Suprapubic skin (tissue), 4 donors: Measurements from ENCODE around the gene PLCB1. TPM values are rescaled to one million over a fixed set of nuclear protein-coding genes. Genes with fewer than 3 reads are reported as not detected.

Experiments
- DNase-seq, 2 donors: peaks; one replicate each; pipeline ENCODE4 v3.0.0-alpha.2; 2019; ENCODE audit warnings: low spot score in 2 of 2
- H3K27ac ChIP-seq: fragments of 200-600 bp; sonication (generic); one replicate; pipeline ENCODE4 v1.5.1; 2019
- H3K27me3 ChIP-seq: fragments of 200-600 bp; sonication (generic); one replicate; pipeline ENCODE4 v1.5.1; 2019
- H3K36me3 ChIP-seq: fragments of 200-600 bp; sonication (generic); one replicate; pipeline ENCODE4 v1.5.1; 2019
- H3K4me1 ChIP-seq: fragments of 200-600 bp; sonication (generic); one replicate; pipeline ENCODE4 v1.5.1; 2019
- H3K4me3 ChIP-seq: fragments of 200-600 bp; sonication (generic); one replicate; pipeline ENCODE4 v1.5.1; 2019; ENCODE audit warnings: mild to moderate bottlenecking
- H3K9me3 ChIP-seq: fragments of 200-600 bp; sonication (generic); one replicate; pipeline ENCODE4 v1.5.1; 2019
- EP300 ChIP-seq: sonication (generic); formaldehyde crosslinking; IDR thresholded peaks from one replicate; pipeline ENCODE4 v1.6.1; 2017; ENCODE audit warnings: antibody characterized with exemption
- POLR2A ChIP-seq, 2 donors: fragments of 450-650 bp; IDR thresholded peaks; one replicate each; pipeline ENCODE4 v1.6.1; 2017; ENCODE audit warnings: antibody characterized with exemption in 2 of 2, mild to moderate bottlenecking in 2 of 2, moderate library complexity in 2 of 2
- POLR2AphosphoS5 ChIP-seq, 3 donors: sonication (generic); formaldehyde crosslinking; IDR thresholded peaks; one replicate each; pipeline ENCODE4 v1.6.1; 2017; ENCODE audit warnings: antibody characterized with exemption in 3 of 3
- WGBS: methylation state at CpG from one replicate; pipeline ENCODE4 v1.1.5; 2018; 5-methylcytosine and 5-hydroxymethylcytosine counted together
- total RNA-seq, 4 donors: library from RNA; depleted of rRNA; stranded (reverse); fragments of >200 nt; gene quantifications; one replicate each; pipeline ENCODE4 v1.1.0, GENCODE V29; 2016
- TF ChIP-seq, protein P1 (sequence below), 2 donors: fragments of 200-600 bp in 1 of 2; fragments of 450-650 bp in 1 of 2; sonication (generic) in 1 of 2; IDR thresholded peaks; one replicate each; pipeline ENCODE4 v1.5.1; 2016 to 2019; ENCODE audit warnings: antibody characterized with exemption in 2 of 2, mild to moderate bottlenecking in 1 of 2, moderate library complexity in 1 of 2

PLCB1 gene
- total RNA-seq, 4 donors from 2014 or later = 3.9 to 15.6 (median 6.7) TPM

DNA sequence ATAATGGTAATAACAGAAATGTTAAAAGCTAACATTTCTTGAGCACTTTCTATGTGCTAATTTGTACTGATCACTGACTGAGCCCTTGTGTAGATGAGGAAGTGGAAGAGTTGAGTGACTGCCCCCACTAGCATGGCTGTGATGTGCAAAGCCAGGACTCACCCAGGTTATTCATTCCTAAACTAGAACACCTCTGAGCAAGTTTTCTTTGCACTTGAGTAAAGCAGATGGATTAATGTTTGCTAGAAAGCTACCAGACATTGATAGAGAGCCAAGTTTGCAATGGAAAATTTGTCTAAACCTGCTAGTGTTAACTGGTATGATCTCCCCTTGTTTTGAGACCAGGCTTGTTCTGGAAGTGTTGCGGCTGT, 469.5 kb downstream of the PLCB1 start:
- no peaks in the 10 kb centered on the region for H3K27me3 ChIP-seq
- DNase-seq = no peak

DNA sequence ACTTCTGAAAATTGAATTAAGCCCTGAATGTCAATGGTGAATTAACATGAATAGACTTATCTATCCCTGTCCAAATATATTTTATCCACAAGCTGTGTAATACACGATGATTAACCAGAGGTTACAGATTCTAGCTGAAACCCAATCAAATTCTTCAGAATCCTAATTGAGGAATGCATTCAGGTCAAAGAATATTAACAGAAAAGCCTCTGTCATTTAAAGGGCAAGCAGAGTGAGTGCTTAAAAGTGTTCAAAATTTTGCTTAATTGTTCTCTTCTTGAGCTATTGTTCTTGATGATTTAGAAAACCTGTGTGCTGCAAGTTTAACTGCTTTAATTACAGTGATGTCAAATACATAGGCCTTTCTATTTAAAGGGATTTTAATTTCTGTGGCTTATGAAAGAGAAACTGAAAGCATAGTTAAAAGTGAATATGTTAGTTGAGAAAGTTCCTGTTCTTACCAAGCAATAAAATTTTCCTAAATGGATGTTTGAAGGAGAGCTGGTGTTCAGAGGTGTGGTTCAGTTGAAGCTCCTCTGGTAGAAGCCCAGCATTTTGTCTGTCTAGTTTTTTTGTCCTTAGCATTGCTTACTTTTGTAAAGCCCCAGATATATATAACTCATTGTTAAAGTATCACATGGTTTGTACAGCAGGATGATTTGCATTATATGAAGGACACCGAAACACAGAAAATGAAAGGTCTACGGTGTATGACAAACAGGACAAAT, 470.5 kb downstream of the PLCB1 start:
- 67% methylated on average over 3 of the region's 3 CpGs for WGBS
- Histone ChIP-seq H3K27ac (no peak overlapping the region), H3K4me3 (no peak overlapping the region), H3K9me3 (no peaks in the 10 kb centered on the region), H3K36me3 (no peaks in the 10 kb centered on the region), H3K4me1 (no peaks in the 10 kb centered on the region), H3K27me3 (no peaks in the 10 kb centered on the region)
- TF ChIP-seq POLR2AphosphoS5 (IDR thresholded peaks at IDR 0.05) (no peak), POLR2A (IDR thresholded peaks at IDR 0.05) (no peak), EP300 (no peak)
- TF ChIP-seq, protein P1, sequence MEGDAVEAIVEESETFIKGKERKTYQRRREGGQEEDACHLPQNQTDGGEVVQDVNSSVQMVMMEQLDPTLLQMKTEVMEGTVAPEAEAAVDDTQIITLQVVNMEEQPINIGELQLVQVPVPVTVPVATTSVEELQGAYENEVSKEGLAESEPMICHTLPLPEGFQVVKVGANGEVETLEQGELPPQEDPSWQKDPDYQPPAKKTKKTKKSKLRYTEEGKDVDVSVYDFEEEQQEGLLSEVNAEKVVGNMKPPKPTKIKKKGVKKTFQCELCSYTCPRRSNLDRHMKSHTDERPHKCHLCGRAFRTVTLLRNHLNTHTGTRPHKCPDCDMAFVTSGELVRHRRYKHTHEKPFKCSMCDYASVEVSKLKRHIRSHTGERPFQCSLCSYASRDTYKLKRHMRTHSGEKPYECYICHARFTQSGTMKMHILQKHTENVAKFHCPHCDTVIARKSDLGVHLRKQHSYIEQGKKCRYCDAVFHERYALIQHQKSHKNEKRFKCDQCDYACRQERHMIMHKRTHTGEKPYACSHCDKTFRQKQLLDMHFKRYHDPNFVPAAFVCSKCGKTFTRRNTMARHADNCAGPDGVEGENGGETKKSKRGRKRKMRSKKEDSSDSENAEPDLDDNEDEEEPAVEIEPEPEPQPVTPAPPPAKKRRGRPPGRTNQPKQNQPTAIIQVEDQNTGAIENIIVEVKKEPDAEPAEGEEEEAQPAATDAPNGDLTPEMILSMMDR (IDR thresholded peaks at IDR 0.05) = no peak
- no peak for DNase-seq

More for the DNA sequence above, 469.5 kb downstream of the PLCB1 start:
- no peak overlapping the region for H3K27ac ChIP-seq
- H3K36me3 ChIP-seq = no peaks in the 10 kb centered on the region
- H3K9me3 ChIP-seq = no peaks in the 10 kb centered on the region
- no peak overlapping the region for H3K4me3 ChIP-seq
- WGBS = 68% methylated on average over 1 of the region's 1 CpG
- no peaks in the 10 kb centered on the region for H3K4me1 ChIP-seq
- TF ChIP-seq EP300 (no peak), POLR2A (IDR thresholded peaks at IDR 0.05) (no peak), POLR2AphosphoS5 (IDR thresholded peaks at IDR 0.05) (no peak)
- TF ChIP-seq, protein P1 (IDR thresholded peaks at IDR 0.05) = no peak

DNA sequence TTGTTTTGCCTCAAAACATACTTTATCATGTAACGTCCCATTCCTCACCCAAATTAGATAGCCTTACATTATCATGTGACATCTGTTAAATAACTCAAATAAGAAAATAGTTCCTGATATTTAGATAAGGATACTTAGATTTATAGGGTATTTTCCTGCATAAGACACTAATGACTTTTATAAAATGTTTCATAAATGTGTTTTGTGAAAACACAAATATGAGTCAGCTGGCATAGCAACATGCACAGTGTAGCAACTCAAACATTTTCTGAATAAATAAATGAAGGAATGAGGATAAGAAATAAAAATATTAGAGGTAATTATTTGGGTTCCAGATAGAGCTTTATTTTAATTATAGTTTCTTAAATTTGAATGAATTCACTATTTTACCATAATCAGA, 476.4 kb downstream of the PLCB1 start:
- WGBS = 47% methylated on average over 1 of the region's 1 CpG
- Histone ChIP-seq H3K27me3 (no peaks in the 10 kb centered on the region), H3K9me3 (no peaks in the 10 kb centered on the region), H3K36me3 (no peaks in the 10 kb centered on the region), H3K27ac (no peak overlapping the region), H3K4me1 (no peaks in the 10 kb centered on the region), H3K4me3 (no peak overlapping the region)
- no peak for DNase-seq
- TF ChIP-seq EP300 (no peak), POLR2A (IDR thresholded peaks at IDR 0.05) (no peak), POLR2AphosphoS5 (IDR thresholded peaks at IDR 0.05) (no peak)
- TF ChIP-seq, protein P1 (IDR thresholded peaks at IDR 0.05) = no peak

DNA sequence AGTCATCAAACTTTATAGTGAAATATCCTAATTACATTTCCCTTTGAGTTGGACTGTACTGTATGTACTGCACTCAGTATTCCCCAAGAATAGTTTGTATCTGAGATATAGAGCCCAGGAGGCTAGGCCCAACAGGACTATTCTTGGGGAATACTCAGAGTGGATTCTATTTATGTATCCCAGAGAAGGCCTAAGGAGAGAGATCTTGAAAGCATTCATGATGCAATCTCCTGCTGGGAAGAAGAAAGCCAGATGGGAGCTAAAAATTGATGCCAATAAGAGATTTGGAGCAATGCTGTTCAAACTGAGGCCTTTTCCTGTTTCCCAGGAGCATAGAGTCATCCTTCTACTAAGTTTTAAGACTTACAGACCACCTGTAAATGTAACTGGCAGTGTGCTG, 484.7 kb downstream of the PLCB1 start:
- no peaks in the 10 kb centered on the region for H3K27me3 ChIP-seq
- DNase-seq = no peak
- TF ChIP-seq, protein P1 (IDR thresholded peaks at IDR 0.05) = no peak
- TF ChIP-seq POLR2A (IDR thresholded peaks at IDR 0.05) = no peak
- TF ChIP-seq EP300 = no peak
- no peak for TF ChIP-seq POLR2AphosphoS5 (IDR thresholded peaks at IDR 0.05)
- no peak overlapping the region for H3K4me3 ChIP-seq
- no peak overlapping the region for H3K27ac ChIP-seq
- H3K4me1 ChIP-seq = no peaks in the 10 kb centered on the region
- H3K9me3 ChIP-seq = no peaks in the 10 kb centered on the region
- H3K36me3 ChIP-seq = no peaks in the 10 kb centered on the region

DNA sequence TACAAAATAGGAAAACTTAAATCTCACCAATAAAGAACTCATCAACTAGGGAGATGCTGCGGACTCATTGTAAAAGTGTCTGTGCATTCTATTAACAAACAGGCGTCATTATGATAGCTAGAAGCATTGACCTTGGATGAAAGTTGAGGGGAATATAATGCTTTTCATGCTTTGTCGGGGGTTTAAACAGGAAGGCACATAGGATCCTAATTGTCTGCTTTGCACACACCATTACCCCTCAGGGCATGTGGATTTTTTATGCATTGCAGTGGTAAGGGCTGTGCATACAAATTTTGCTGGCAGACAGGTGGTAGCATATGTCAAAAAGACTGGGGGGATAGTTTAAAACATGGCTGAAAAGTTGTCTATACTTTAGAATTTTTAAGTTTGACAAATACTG, 488.9 kb downstream of the PLCB1 start:
- no peaks in the 10 kb centered on the region for H3K9me3 ChIP-seq
- 82% methylated on average over 3 of the region's 3 CpGs for WGBS
- H3K27ac ChIP-seq = no peak overlapping the region
- DNase-seq = no peak
- H3K4me1 ChIP-seq = no peaks in the 10 kb centered on the region
- H3K36me3 ChIP-seq = no peaks in the 10 kb centered on the region
- no peaks in the 10 kb centered on the region for H3K27me3 ChIP-seq
- no peak for TF ChIP-seq POLR2A (IDR thresholded peaks at IDR 0.05)
- TF ChIP-seq, protein P1 (IDR thresholded peaks at IDR 0.05) = no peak
- no peak for TF ChIP-seq EP300
- no peak for TF ChIP-seq POLR2AphosphoS5 (IDR thresholded peaks at IDR 0.05)
- H3K4me3 ChIP-seq = no peak overlapping the region
